Loucy (cell line): ENCODE measurements around the gene NUP58.

ENCODE experiments used
- EZH2phosphoT487 ChIP-seq: fragments of 200-600 bp; IDR thresholded peaks from 2 replicates; pipeline ENCODE4 v1.6.1; 2018; ENCODE audit warnings: antibody characterized with exemption, mild to moderate bottlenecking, moderate library complexity, borderline replicate concordance
- TF ChIP-seq, protein P1 (sequence below): fragments of 200-600 bp; sonication (generic); conservative IDR thresholded peaks from 2 replicates; pipeline ENCODE4 v1.5.1; 2014; ENCODE audit warnings: mild to moderate bottlenecking, antibody characterized with exemption, low read length

DNA sequence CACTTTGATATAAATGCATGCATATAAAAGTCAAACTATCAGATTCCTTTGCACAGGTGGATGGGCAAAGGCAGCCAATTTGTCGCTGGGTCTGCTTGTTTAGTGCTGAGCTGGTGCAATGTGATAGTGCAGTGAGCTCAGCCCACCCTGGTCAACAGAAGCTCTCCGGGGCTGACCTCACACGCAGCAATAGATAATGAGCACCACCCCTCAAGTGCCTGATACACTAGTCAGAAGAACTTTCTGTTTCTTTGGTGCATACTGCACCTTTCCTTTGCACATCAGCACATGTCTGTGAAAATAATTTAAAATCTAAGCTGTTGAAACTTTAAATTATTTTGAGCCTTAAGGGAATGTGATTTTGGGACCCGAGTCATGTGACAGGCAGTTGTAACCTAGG is 90.5 kb downstream of the NUP58 start:
- TF ChIP-seq, protein P1, sequence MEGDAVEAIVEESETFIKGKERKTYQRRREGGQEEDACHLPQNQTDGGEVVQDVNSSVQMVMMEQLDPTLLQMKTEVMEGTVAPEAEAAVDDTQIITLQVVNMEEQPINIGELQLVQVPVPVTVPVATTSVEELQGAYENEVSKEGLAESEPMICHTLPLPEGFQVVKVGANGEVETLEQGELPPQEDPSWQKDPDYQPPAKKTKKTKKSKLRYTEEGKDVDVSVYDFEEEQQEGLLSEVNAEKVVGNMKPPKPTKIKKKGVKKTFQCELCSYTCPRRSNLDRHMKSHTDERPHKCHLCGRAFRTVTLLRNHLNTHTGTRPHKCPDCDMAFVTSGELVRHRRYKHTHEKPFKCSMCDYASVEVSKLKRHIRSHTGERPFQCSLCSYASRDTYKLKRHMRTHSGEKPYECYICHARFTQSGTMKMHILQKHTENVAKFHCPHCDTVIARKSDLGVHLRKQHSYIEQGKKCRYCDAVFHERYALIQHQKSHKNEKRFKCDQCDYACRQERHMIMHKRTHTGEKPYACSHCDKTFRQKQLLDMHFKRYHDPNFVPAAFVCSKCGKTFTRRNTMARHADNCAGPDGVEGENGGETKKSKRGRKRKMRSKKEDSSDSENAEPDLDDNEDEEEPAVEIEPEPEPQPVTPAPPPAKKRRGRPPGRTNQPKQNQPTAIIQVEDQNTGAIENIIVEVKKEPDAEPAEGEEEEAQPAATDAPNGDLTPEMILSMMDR, result no peak
- no peak for TF ChIP-seq EZH2phosphoT487
